Nasal cavity respiratory epithelium epithelial cell of viscerocranial mucosa (primary cell): ENCODE results near the gene TRIM49D2. TPM values are rescaled to one million over a fixed set of nuclear protein-coding genes. Genes with fewer than 3 reads are reported as not detected.

Experiments
- total RNA-seq: library from RNA; depleted of rRNA; stranded (reverse); fragments of >200 nt; gene quantifications from 2 replicates; pipeline ENCODE4 v1.2.3, GENCODE V29; 2014

The TRIM49D2 gene
- not detected in 2 replicates for total RNA-seq

GRCh38 chr11:89923764-89924163 is at the start of gene TRIM49D2:
TSS of gene TRIM49D2 (plus strand) at chr11:89924064. CDS start at chr11:89926762, 2,698 bp downstream.

GRCh38 chr11:89922195-89922660 is 1.6 kb upstream of the TRIM49D2 start, which contains the start of gene TRIM49D1:
TSS of gene TRIM49D1 (minus strand) at chr11:89922245. CDS start at chr11:89917710, 4,535 bp downstream.

GRCh38 chr11:89965737-89966136 is 41.9 kb downstream of the TRIM49D2 start, which contains the start of gene TRIM64:
TSS of gene TRIM64 (plus strand) at chr11:89966037. CDS start at chr11:89968504, 2,467 bp downstream.

Other genes with a start within 250 kb of the TRIM49D2 start
- gene TRIM77, start 213.8 kb upstream of the TRIM49D2 start, total RNA-seq, result not detected in 2 replicates
- not detected in 2 replicates for gene TRIM49, start 115.5 kb upstream of the TRIM49D2 start, total RNA-seq
- not detected in 2 replicates for gene TRIM64B, start 45.6 kb upstream of the TRIM49D2 start, total RNA-seq
- gene TRIM49D1, start 1.8 kb upstream of the TRIM49D2 start, total RNA-seq, result not detected in 2 replicates
- gene TRIM64, start 42.0 kb downstream of the TRIM49D2 start, total RNA-seq, result not detected in 2 replicates
- not detected in 2 replicates for gene TRIM49C, start 107.0 kb downstream of the TRIM49D2 start, total RNA-seq
- not detected in 2 replicates for gene UBTFL1, start 161.9 kb downstream of the TRIM49D2 start, total RNA-seq
- gene NAALAD2, start 210.6 kb downstream of the TRIM49D2 start, total RNA-seq, result not detected in 2 replicates